Fibroblast of skin of left biceps (primary cell): ENCODE data around the gene ARL6.
"Not testable (repeated sequence)": the region's sequence is repeated elsewhere in the genome, so short reads cannot be mapped to it uniquely, and the experiment has no call there.

Source experiments
- DNase-seq, 2 experiments: peaks; one replicate each; pipeline ENCODE4 v3.0.0-alpha.2; 2013; ENCODE audit warnings: low read depth in 2 of 2

ARL6 gene

GRCh38 chr3:97821774-97822358, 57.3 kb downstream of the ARL6 start, which contains the start of gene CRYBG3:
Gene CRYBG3 (plus strand): TSS chr3:97822011. CDS start chr3:97822207, 196 bp downstream.
- peak; percentile 47 to 57 for DNase-seq

DNA sequence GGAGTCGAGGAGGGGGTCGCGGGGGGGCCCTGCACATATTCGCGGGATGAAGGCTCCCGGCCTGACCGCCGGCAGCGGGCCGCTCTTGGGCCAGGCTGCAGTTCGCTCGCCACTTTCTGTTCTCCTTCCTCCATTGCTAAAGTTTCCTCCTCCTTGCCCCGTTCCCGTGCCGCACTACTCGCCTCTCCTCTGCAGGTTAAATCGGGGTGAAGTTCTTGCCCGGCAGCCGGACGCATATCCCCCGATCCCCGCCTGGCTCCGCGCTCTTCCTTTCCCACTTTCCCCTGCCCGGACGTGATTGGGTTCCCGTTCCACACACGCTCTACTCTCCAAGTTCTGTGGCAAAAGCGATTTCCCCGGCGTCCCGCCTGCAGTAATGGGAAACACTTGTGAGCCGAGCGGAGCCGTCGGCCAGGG, 57.8 kb downstream of the ARL6 start:
- peak in 1 of 2 experiments; percentile 15 for DNase-seq

DNA sequence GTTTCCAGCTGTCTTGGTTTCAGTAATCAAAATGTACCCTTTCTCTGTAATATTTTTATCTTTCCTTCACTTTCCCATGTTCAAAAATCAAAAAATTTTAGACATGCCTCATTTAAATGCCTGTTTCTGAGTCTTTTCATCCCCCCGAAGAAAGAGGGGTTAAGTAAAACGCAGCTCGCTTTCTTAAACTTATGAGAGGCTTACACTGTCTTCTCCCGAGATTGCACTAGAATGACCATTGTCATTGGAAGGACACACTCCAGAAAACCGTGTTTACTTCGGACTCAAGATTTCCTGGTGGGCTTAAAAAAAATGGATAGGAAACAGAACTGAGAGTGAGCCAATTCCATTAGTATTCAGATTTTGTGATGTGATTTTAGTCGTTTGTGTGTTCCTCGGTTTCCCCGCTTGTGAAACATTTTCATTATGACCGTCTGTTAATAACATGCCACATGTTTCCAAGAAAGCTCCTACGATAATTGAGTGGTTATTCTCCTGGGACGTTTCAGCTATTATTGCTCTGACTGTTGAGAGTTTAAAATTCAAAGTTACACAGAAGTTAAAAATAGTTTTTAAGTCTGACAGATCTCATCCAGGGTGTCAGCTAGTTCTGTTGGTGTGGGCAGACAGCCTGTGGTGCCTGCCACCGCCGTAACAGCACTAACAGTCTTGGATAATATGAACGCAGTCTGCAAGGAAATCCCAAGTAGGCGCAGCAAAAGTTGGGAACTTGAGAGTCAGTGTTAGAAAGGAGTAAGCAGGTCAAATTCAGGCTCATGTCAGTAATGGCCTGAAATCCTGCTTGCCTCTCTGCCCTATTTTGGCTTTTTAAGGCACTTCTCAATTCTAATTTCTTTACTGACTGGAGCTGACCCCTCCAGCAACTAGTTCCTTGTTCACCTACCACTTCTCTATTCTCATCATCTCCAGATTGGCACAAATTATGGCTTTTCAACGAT, 58.8 kb downstream of the ARL6 start:
- no peak for DNase-seq

DNA sequence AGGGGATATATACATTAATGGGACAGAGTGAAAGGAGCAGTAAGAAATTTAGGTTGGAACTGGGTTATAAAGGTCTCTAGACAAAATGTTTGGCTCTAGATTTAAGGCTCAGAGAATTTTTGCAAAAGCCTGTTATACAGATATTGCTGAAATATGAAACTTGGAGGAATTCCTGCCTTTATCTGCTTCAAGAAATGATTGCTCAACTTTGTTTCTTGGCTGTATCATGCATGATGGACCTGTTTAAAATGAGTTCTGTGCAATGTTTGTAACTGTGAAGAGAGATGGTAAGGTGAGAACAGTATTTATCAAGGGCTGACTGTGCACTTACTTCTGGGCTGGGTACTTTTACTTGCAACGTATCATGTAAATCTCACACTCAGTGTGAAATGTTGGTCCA, 60.5 kb downstream of the ARL6 start:
- DNase-seq, result no peak

- DNase-seq, result no peak
Observed at GRCh38 chr3:97827741-97828471, 63.3 kb downstream of the ARL6 start.

GRCh38 chr3:97829198-97829597, 64.6 kb downstream of the ARL6 start:
- DNase-seq, result no peak

- no peak for DNase-seq
Observed at GRCh38 chr3:97830638-97831037, 66.1 kb downstream of the ARL6 start.

- DNase-seq, result no peak
Observed at GRCh38 chr3:97831140-97831539, 66.6 kb downstream of the ARL6 start.

- not testable (repeated sequence) for DNase-seq
Observed at GRCh38 chr3:97833184-97833583, 68.6 kb downstream of the ARL6 start.

GRCh38 chr3:97835761-97836160, 71.2 kb downstream of the ARL6 start:
- DNase-seq, result no peak

- no peak for DNase-seq
Observed at GRCh38 chr3:97838393-97838792, 73.8 kb downstream of the ARL6 start.

- no peak for DNase-seq
Observed at GRCh38 chr3:97839944-97840343, 75.4 kb downstream of the ARL6 start.

- no peak for DNase-seq
Observed at GRCh38 chr3:97841304-97841703, 76.7 kb downstream of the ARL6 start.

DNA sequence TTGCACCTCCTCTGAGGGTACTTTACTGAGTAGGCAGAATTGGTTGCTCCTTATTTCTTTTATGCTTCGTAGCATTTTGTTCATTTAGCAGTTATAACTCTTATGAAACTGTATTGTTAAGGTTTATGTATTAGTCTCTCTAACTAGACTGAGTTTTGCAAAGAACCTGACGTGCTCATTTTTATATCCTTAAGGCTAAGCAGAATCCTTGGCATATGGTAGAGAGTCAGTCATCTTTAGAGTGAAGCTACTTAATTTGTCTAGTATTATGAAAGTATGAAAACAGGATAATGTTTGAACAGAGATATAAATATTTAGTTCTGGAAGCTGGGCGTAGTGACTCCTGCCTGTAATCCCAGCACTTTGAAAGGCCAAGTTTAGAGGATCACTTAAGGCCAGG, 77.4 kb downstream of the ARL6 start:
- no peak for DNase-seq

- DNase-seq, result no peak
Observed at GRCh38 chr3:97848779-97849178, 84.2 kb downstream of the ARL6 start.
